Tibial nerve (tissue), 4 donors: ENCODE data around the gene GRIK3.

Experiments
- CTCF ChIP-seq, 5 experiments: fragments of 200-600 bp in 3 of 5; fragments of 450-650 bp in 2 of 5; sonication (generic) in 3 of 5; IDR thresholded peaks; one replicate each; pipeline ENCODE4 v1.5.1; 2016 to 2019; ENCODE audit warnings: antibody characterized with exemption in 5 of 5, mild to moderate bottlenecking in 3 of 5, moderate library complexity in 2 of 5
- EP300 ChIP-seq, 2 donors: sonication (generic); formaldehyde crosslinking; IDR thresholded peaks; one replicate each; pipeline ENCODE4 v1.6.1; 2017; ENCODE audit warnings: antibody characterized with exemption in 2 of 2, mild to moderate bottlenecking in 1 of 2
- POLR2A ChIP-seq, 2 donors: fragments of 450-650 bp; IDR thresholded peaks; one replicate each; pipeline ENCODE4 v1.6.1; 2017; ENCODE audit warnings: antibody characterized with exemption in 2 of 2, mild to moderate bottlenecking in 2 of 2, moderate library complexity in 2 of 2

DNA sequence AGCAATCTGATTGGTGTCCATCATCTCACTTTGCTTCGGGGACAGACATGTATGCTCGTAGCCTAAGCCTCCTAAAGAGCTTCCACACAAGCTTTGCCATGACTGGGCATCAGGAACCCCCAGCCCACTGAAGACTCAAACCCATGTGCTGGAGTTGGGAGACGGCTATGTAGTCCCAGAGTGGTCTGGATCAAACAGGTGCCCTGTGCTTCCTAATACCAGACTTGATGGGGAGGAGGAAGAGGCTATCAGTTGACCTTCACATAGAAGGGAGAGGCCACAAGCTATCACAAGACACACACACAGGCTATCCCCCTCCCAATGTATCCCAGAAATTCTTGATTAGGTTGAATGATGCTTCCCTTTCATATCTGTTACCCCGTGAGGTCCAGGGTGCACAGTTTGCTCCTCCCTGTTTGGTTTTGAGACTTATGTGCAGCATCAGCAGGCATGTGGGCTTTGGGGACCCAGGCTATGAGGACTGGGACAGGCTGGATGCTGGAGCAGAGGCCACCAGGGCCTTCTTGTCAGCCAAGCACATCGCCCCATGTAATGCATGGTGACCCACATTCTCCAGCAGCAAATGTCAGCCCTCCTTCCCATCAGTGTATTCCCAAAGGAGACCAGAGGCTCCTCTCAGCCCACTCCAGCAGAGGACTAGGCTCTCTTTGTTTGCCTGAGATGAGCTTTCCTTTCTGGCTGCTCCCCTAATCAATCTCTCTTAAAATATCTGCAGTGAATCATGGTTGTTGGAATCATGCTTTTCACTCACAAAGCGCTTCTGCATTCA lies 159.8 kb downstream of the GRIK3 start:
- no peak for TF ChIP-seq CTCF (IDR thresholded peaks at IDR 0.05)
- TF ChIP-seq EP300 (IDR thresholded peaks at IDR 0.05), result no peak
- TF ChIP-seq POLR2A (IDR thresholded peaks at IDR 0.05), result no peak
